D341Med (cell line): ENCODE data around the gene CCKAR.

ENCODE experiments used
- DNase-seq: peaks from one replicate; pipeline ENCODE4 v3.0.0; 2012; ENCODE audit warnings: low spot score

The CCKAR gene

DNA sequence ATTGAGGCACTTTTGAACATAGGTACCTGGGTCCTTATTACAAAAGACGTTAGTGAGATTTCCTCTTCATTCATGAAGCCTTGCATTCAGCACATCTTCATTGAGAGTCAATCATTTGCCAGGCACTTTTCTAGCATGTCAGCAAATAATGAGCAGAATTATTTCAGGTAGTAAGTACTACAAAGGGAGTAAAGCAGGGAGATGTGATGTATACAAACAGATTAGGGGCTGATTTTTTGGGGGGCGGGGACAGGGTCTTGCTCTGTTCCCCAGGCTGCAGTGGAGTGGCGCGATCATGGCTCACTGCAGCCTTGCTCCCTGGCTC is 638 bp upstream of the CCKAR start:
- DNase-seq = no peak

DNA sequence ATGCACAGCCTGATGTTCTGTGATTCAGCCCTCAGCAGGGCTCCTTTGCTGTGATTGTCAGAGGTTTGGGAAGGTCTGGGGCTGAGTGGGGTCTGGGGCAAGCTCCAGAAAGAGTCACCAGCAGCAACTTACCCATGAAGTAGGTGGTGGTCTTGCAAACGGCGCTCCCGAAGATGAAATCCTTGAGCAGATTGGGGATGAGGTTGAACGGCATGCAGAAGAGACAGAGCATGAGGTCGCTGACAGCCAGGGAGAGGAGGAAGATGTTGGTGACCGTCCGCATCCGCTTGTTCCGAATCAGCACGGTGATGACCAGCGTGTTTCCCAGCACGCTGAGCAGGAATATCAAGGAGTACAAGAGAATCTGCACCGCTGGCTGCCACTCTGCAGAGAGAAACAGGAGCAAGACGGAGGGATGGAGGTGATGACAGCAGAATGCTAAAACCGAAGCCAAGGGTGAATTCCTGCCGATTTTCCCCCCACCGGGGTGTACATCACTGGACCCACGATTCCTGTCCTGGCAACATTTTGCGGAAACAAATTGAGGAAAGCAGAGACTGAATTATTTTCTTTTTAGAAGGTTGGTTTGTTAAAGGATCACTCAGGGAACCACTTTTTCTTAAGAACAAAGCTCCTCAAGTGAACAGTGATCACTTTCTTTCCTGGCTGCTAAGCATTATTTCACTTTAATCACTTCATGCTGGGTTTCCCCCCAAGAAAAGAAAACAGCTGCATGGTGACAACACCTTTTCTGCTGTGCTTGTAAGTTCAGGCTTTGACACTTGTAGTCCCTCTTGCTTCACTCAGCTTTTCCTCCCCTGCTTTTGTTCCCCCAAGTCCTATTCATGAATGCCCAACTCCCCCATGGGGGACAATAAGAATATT is 941 bp downstream of the CCKAR start:
- DNase-seq = no peak

DNA sequence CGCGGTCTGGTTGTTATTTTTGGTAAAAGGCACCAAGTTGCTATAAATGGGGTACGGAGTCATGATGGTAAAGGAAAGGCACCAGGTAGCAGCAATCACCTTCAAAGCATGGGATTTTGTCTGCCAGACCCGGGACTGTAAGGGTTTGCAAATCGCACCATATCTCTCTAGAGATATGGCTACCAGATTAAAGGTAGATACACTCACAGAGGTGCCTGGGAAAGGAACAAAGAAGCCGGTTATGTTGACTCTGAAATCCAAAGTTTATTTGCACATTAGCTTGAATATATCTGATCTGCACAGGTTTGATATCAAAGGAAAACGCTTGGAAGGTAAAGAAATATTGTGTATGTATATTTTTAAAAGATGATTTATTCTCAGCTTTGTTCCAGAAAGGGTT is 4.6 kb downstream of the CCKAR start:
- no peak for DNase-seq

DNA sequence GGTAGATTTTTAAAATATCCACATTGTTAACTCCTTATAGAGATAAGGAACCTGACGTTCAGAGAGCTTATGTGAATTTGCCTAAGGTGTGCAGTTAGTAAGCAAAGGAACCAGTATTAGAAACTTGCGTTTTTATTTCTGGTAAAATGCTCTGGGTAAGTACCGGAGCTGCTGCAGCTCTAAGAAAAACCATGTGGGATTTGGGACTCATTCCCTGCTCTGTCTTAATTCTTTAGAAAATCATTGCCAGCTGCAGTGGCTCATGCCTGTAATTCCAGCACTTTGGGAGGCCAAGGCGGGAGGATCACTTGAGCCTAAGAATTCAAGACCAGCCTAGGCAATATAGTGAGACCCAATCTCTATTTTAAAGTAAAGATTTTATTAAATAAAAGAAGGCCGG is 5.8 kb downstream of the CCKAR start:
- DNase-seq = no peak

DNA sequence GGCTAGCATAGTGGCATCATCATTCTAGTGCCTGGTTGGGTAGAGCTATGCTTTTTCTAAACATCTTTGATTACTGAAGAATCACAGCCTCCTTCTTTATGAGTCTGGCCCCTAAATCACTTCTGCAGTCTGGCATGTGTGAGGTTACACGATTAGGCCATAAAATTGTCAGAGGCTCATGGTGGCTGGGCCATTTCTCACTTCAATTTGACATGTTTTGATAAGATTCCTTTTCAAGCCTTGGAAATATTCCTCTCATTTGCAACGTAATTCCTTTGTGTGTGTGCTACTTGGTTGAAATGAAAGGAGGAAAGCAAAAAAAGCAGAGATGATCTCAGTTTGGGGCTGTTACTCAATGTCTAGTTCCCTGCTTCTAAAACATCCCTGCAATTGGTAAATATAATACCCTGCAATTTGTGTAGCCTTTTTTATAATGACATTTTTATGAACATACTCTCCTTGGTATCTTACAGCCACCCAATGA is 6.2 kb downstream of the CCKAR start:
- no peak for DNase-seq

DNA sequence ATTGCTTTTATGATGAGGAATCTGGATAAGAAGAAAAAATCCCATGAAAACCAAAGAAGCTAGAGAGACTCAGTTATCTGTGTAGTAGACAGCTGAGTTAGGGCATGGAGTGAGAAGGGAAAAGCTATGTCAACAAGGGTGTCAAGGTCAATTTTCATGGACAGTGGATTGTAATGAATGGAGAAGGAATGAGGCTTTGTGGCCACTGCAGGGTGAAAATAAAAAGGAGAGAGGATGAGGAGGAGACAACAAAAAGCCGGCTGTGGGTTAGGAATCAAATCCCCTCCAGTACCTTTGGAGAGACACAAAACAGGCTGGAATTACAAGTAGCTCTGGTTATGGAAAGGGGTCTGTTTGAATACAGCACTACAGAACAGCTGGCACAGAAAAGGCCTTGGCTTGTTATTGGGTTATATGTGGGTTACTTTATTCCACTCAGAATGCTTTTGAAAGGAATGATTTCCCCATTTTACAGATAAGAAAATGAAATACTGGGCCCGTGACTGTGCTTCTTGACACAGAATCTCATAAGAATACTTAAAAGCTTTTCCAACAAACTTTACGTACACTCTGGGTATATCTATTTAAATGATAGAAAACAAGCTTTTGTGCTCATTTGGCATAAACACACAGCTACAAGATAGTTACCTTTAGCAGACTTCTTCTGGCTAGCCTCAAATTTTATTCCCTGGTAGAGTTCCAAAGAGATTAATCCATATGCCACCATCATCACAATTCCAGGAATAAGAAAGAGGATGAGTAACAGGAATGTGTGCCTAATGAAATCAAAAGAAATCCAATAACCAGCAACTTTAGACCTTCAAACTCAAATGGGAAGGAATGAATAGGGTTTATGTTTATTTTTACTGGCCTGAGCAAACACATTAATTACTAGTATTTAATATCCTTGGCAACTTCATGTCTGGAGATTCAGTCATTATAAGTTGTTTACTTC is 7.5 kb downstream of the CCKAR start:
- DNase-seq = no peak

DNA sequence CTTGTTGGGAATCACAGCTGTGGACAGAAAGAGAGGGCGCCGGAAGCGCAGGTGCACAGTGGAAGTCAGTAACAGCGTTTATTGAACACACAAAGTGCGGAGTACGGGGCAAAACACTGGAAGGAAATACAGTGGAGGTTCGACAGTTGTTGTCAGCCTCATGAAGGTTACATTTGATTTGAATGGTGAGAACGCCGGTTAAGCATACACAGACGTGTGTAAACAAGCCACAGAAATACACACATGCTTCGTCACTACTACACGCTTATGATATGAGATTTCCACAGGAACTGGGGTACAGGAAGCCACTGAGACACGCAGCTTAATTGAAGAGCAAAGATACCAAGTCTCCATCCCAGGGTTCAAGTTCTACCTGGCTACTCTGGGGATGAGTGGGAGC is 12.0 kb downstream of the CCKAR start:
- DNase-seq = no peak

DNA sequence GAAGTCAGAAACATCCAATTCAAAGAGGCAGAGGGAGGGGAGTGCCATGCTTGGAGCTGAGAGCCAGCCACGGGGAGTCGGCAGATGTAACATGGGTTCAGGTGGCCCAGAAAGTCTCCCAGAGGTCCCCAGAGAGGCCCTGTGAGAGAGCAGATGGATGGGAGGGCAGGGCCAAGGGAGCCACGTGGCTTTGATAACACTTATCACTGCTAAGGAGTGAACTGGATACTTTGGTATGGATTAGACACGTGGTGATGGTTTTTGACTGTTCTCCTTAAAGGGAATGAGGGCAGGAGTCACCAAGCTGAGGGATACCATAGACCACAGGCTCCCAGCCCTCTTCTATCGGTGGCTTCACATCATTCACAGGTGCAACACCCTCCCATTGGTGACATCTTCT is 13.7 kb downstream of the CCKAR start:
- DNase-seq = no peak

DNA sequence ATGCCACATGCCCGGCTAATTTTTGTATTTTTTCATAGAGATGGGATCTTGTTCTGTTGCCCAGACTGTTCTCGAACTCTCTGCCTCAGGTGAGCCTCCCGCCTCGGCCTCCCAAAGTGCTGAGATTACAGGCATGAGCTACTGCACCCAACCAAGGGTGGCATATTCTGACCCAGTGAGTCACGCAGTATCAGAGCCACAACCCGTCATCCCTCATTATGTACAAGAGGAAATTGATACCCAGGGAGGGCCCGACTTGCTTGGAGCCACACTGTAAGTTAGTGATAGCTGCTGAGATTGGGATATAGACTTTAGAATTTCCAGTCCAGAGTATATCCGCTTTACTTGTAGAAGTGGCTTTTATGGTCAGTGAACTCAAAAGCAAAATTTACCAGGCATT is 14.6 kb downstream of the CCKAR start:
- no peak for DNase-seq

DNA sequence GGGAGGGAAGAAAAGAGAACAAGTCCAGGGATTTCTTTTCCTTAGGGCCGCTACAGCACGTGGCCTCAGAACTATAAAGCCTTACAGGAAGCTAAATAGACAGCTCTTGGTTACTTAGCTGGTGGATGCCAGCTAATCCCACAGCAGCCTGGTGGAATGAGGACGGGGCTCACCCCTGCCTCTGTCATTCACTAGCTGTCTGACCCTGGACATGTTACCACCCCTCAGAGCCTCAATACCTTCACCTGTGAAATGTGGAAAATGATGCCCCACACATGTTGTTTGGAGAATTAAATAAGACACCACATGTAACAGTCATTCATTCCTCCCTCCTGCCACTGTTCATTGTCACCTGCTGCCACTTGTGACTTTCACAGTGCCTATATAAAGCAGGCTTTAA is 15.7 kb downstream of the CCKAR start:
- no peak for DNase-seq

DNA sequence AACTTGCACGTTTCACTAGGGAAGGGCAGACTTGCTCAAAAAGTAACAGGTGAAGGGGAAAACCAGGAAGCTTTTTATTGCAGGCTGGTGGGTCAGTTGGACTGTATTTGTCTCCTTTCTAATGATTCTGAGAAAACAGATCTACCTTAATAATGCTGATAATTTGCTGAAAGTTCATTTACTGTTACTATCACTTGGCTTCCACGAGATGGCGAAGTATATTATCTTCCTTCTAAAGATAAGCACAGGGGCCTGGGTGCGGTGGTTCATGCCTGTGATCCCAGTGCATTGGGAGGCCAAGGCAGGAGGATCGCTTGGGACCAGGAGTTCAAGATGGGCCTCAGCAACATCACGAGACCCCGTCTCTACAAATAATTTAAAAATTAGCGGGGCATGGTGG is 16.4 kb downstream of the CCKAR start:
- DNase-seq = no peak

DNA sequence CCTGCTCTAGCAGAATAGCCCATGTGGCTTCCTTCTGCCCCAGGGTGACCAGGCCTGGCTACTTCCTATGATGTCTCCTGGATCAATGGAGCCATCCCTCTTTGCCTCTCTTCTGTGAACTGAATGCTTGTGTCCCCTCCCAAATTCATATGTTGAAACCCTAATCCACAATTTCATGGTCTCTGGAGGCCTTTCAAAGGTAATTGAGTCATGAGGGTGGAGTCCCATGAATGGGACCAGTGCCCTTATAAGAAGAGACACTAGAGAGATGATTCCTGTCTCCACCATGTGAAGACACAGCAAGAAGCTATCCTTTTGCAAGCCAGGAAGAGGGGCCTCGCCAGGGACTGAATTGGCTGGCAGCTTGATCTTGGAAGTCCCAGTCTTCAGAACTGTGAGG is 18.4 kb downstream of the CCKAR start:
- DNase-seq = no peak

DNA sequence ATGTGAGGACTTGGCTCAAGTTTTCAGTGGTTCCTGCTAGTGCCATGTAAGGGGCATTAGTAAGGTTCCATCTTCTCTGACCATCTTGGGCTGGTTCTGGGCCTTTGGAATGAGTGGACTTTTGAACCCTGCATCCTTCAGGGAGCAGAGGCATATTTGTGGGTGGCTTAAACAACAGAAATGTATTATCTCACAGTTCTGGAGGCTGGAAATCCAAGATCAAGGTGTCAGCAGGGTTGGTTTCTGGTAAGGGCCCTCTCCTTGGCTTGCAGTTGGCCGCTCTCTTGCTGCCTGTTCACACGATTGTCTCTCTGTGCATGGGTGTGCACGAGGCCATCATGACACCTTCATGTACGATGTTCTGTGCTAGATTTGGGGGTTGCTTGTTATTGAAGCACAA is 21.3 kb downstream of the CCKAR start:
- no peak for DNase-seq

DNA sequence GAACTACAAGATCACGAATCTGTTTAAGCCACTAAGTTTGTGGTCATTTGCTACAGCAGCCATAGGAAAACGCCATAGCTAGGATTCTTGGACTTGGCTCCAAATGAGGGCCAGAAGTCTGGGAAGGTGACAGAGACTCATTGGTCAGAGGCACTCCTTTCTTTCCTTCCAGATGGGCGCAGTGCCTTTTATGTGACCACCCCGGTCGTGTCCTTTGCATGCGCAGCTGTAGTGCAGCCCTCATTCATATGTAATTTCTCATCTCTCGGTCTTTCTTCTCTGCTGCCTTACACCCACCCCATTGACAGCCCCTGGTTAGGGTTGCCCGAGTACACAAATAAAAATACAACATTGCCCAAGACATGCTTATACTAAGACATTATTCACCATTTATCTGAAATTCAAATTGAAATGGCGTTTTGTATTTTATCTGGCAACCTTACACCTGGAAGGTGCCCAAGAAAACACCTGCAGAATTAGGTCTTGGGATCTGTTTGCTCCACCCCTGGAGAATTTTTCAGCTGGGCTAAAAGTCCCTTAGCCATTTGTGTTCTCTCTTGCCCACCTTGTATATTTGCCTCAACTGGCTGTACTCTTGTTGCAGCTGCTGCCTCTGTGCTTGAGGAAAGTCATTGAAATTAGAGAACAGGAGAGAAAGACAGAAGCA is 21.9 kb downstream of the CCKAR start:
- no peak for DNase-seq

DNA sequence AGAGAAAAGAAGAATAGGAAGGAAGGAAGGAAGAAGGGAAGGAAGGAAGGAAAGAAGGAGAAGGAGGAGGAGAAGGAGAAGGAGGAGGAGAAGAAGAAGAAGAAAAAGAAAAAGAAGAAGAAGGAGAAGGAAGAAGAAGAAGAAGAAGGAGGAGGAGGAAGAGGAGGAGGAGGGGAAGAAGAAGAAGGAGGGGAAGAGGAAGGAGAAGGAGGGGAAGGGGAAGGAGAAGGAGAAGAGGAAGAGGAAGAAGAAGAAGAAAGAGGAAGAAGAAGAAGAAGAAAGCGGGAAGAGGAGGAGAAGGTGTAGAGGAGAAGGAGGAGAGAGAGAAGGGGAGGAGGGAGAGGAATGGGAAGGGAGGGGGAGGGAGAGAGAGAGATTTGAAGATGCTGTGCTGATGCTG is 22.6 kb downstream of the CCKAR start:
- DNase-seq = no peak

DNA sequence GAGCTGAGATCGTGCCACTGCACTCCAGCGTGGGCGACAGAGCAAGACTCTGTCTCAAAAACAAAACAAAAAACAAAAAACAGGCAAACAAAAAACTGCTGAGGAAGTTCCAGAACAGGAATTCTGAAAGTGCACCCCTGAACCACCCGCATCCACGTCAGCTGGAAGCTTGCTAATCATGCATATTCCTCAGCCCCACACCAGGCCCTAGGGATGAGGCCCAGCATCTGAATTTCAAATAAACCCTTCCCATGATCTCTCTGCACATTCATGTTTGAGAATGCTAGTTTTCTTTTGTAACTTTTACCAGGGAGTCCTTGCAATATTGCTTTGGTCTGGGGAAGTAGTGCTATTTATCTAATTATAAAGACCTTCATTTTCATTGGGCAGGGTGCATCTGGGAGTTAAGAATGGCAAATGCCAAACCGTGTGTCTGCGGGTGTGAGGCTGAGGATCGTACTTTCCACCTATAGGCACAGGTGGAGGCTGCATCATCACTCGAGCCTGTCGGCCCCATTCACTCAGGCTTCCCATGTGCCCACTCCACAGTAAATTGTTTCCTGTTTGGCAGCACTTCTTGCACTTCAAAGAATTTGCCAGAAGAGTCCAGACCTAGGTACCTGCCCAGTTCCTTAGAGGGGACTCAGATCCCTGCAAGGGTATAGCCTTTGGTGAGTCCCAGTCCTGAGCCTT is 23.6 kb downstream of the CCKAR start:
- no peak for DNase-seq

DNA sequence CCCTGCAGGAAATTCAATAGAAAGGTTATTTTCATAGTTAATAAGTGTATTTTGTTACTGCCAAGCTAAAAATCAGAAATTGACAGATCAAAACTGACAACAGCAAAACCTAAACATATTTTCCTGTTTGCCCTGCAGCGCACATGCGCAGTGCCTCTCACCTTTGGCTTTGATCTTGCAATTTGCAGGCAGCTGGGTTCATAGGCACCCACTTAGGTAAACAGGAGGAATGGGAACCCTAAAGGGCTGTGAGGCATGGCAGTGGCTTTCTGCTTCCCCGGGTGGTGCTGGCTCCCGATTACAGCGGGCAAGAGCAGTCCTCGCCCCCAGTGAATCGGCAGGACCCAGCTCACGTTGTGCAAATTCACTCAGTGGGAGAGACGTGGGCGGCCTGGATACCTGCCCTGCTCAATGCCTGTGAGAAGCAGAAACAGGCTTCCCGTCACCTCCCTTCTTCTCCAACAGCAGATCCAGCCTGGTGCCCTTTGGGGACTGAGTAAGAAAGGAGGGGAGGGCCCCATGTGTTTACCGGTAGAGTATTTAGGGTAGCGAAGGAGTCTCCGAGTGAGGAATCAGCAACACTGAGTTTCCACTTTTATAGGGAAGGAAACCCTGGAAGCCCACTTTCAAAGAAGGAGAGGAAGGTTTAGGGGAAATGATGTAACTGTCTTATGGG is 25.7 kb downstream of the CCKAR start:
- no peak for DNase-seq

DNA sequence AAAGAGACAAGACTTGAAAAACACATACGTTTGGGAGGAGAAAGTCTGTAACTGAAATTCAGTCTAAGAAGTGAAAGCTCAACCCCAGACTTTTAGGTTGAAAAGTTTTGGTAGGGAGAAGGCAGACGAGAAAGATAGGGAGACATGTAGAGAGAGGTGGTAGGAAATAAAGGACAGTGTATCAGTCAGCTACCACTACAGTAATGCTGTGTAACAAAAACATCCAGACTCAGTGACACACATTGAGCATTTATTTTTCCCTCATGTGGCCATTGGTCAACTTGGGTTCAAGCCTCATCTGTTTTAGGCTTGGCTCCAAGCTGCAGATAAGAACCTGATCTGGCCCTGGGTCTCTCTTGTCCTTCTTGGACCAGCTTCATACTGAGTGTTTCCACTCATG is 26.9 kb downstream of the CCKAR start:
- no peak for DNase-seq

DNA sequence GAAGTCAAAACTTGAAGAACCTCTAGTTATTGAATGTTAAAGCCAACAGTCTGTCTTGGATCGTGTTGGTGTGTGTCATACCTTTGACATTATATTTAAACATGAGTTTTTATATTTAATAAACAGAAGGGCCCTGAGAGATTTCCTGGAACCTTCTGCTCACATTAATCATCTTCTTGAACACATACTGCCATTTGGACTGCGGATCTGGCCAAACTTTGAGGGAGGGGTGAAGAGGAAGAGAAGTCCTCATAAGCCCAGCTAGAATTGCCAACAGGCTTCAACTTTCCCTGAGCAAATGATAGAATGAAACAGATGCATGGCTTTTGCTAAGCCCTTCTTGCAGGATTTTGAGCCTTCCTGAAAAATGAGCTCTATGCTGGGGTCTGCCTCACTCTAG is 27.4 kb downstream of the CCKAR start:
- DNase-seq = no peak

DNA sequence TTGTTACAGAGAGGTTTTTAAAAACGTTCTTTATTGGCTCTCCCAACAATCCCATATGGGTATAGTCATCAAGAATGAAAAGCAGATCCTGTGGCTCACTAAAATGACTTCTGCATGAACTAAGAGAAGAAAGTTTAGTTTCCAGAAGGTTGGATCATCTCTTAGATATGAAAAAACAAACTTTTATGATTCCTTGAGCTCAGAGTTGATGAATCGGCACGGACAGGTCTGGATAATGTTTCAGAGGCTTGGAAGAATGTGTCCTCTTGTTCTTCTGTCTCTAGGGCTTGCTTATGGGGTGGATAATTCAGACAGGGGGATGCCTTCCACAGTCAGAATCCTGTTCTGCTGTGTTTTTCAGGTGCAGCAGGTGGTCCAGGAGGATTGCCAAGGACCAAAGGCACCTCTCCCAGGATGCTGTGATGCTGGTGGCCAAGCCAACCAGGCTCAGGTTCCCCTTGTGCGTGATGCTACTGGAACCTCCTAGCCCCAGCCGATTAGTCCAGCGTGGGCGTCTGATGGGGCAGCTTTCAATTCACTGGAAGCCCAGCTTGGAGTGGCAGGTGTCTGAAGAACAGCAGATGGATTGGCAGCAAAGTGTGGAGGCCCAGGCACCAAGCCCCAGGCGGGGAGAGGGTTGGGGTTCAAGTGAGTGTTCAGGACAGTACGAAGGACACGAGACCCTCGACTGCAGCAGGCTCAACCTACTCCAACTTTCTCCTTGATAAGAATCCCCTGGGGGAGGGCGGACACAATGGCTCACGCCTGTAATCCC is 30.3 kb downstream of the CCKAR start:
- no peak for DNase-seq
